Neural progenitor cell (in vitro differentiated cells): Measurements from ENCODE around the gene MRPL18.

Source experiments
- EZH2 ChIP-seq: fragments of 200-600 bp; sonication (generic); IDR thresholded peaks from 2 replicates; pipeline ENCODE4 v1.6.1; 2017; ENCODE audit warnings: antibody characterized with exemption, mild to moderate bottlenecking, moderate library complexity
- EZH2phosphoT487 ChIP-seq: fragments of 200-600 bp; sonication (generic); IDR thresholded peaks from 2 replicates; pipeline ENCODE4 v1.6.1; 2017; ENCODE audit warnings: antibody characterized with exemption
- TF ChIP-seq, protein P1 (sequence below): fragments of 200-600 bp; sonication (generic); IDR thresholded peaks from 2 replicates; pipeline ENCODE4 v1.5.1; 2017; ENCODE audit warnings: antibody characterized with exemption, mild to moderate bottlenecking

DNA sequence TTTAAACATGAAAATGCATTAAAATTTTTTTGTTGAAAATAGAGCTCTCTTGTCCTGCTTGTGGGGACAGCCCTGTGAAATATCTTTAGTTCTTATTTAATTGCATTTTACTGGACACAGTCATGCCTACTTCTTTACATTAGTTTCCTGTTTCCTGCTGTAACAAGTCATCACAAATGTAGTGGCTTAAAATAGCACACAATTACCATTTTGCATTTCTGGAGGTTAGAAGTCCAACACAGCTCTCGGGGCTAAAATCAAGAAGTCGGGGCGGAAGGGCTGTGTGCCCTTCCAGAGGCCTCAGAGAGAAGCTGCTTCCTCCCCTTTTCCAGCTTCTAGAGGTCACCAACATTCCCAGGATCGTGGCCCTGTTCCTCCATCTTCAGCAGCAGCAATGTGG lies 39.3 kb downstream of the MRPL18 start:
- no peak for TF ChIP-seq EZH2phosphoT487
- TF ChIP-seq, protein P1, sequence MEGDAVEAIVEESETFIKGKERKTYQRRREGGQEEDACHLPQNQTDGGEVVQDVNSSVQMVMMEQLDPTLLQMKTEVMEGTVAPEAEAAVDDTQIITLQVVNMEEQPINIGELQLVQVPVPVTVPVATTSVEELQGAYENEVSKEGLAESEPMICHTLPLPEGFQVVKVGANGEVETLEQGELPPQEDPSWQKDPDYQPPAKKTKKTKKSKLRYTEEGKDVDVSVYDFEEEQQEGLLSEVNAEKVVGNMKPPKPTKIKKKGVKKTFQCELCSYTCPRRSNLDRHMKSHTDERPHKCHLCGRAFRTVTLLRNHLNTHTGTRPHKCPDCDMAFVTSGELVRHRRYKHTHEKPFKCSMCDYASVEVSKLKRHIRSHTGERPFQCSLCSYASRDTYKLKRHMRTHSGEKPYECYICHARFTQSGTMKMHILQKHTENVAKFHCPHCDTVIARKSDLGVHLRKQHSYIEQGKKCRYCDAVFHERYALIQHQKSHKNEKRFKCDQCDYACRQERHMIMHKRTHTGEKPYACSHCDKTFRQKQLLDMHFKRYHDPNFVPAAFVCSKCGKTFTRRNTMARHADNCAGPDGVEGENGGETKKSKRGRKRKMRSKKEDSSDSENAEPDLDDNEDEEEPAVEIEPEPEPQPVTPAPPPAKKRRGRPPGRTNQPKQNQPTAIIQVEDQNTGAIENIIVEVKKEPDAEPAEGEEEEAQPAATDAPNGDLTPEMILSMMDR = no peak
- TF ChIP-seq EZH2 = no peak
